ENCODE measurements around the gene NRG3.
"Not testable (repeated sequence)": the region's sequence is repeated elsewhere in the genome, so short reads cannot be mapped to it uniquely, and the experiment has no call there.

The NRG3 gene

GRCh38 chr10:82953331-82953730, 1078.3 kb downstream of the NRG3 start:
- peak; percentile 95 for ATAC-seq
- TF ChIP-seq ISL1 (CRISPR knock-in tag; IDR thresholded peaks at IDR 0.05) (0 out of 2 replicates have a peak, but pooled peaks have one; percentile 33), ZNF8 (CRISPR knock-in tag; IDR thresholded peaks at IDR 0.05) (no peak)

GRCh38 chr10:82953909-82954308, 1078.9 kb downstream of the NRG3 start:
- peak; percentile 47 for ATAC-seq
- no peak for TF ChIP-seq CSDC2 (CRISPR knock-in tag; IDR thresholded peaks at IDR 0.05)
- TF ChIP-seq OSR1 (CRISPR knock-in tag; IDR thresholded peaks at IDR 0.05), result no peak
- no peak for TF ChIP-seq PATZ1 (CRISPR knock-in tag; IDR thresholded peaks at IDR 0.05; ENCODE audit: borderline replicate concordance)
- TF ChIP-seq ARNTL (CRISPR knock-in tag; IDR thresholded peaks at IDR 0.05; ENCODE audit: borderline replicate concordance, low read depth), result no peak
- no peak for TF ChIP-seq GLIS3 (CRISPR knock-in tag; IDR thresholded peaks at IDR 0.05)
- TF ChIP-seq ESRRG (CRISPR knock-in tag; IDR thresholded peaks at IDR 0.05), result no peak
- no peak for TF ChIP-seq SNAI2 (CRISPR knock-in tag; IDR thresholded peaks at IDR 0.05)
- no peak for TF ChIP-seq ZC3H10 (CRISPR knock-in tag; IDR thresholded peaks at IDR 0.05)
- TF ChIP-seq RARB (CRISPR knock-in tag; IDR thresholded peaks at IDR 0.05), result no peak
- TF ChIP-seq, protein P1, sequence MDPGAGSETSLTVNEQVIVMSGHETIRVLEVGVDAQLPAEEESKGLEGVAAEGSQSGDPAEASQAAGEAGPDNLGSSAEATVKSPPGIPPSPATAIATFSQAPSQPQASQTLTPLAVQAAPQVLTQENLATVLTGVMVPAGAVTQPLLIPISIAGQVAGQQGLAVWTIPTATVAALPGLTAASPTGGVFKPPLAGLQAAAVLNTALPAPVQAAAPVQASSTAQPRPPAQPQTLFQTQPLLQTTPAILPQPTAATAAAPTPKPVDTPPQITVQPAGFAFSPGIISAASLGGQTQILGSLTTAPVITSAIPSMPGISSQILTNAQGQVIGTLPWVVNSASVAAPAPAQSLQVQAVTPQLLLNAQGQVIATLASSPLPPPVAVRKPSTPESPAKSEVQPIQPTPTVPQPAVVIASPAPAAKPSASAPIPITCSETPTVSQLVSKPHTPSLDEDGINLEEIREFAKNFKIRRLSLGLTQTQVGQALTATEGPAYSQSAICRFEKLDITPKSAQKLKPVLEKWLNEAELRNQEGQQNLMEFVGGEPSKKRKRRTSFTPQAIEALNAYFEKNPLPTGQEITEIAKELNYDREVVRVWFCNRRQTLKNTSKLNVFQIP (CRISPR knock-in tag; IDR thresholded peaks at IDR 0.05; ENCODE audit: borderline replicate concordance, low read depth), result no peak
- no peak for TF ChIP-seq BACH2 (CRISPR knock-in tag; IDR thresholded peaks at IDR 0.05; ENCODE audit: borderline replicate concordance)
- no peak for TF ChIP-seq ZFP3 (CRISPR knock-in tag; IDR thresholded peaks at IDR 0.05)
- TF ChIP-seq ZFP30 (CRISPR knock-in tag; IDR thresholded peaks at IDR 0.05), result no peak
- no peak for TF ChIP-seq CSRNP3 (CRISPR knock-in tag; IDR thresholded peaks at IDR 0.05)

DNA sequence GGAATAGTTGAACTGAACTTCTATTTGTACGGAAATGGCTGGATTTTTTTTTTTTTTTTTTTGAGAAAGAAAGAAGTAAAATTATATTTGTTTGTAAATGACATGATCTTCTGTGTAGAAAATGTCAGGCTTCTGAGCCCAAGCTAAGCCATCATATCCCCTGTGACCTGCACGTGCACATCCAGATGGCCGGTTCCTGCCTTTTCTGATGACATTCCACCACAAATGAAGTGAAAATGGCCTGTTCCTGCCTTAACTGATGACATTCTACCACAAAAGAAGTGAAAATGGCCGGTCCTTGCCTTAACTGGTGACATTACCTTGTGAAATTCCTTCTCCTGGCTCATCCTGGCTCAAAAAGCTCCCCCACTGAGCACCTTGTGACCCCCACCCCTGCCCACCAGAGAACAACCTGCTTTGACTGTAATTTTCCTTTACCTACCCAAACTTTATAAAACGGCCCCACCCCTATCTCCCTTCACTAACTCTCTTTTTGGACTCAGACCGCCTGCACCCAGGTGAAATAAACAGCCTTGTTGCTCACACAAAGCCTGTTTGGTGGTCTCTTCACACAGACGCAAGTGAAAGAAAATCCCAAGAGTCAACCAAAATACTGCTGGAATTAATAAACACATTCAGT, 1085.5 kb downstream of the NRG3 start:
- ATAC-seq, result not testable (repeated sequence)

DNA sequence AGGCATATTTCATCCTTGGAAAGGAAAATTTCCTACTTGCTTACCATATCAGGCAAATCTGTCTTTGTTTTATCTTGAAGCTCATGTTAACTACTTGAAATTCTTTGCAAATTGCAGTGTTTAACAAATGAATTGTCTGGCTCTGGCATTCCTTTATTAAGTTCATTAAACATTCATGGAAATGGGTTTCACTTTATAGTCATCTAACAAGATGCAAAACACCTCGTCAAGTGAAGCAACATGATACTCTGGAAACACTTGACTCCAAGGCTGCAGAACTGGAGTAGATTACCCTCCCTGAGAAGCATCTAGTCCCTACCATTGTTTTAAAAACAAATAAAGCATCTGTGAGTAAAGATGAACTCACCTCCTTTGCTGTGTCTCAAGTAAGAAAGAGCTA, 1086.9 kb downstream of the NRG3 start:
- ATAC-seq, result no peak
- TF ChIP-seq GLIS3 (CRISPR knock-in tag; IDR thresholded peaks at IDR 0.05), result no peak
- TF ChIP-seq, protein P1 (CRISPR knock-in tag; IDR thresholded peaks at IDR 0.05; ENCODE audit: borderline replicate concordance, low read depth), result no peak
- TF ChIP-seq TCF4 (CRISPR knock-in tag; IDR thresholded peaks at IDR 0.05; ENCODE audit: borderline replicate concordance), result no peak
- TF ChIP-seq BACH2 (CRISPR knock-in tag; IDR thresholded peaks at IDR 0.05; ENCODE audit: borderline replicate concordance), result no peak
- no peak for TF ChIP-seq TOX (CRISPR knock-in tag; IDR thresholded peaks at IDR 0.05; ENCODE audit: borderline replicate concordance)
- no peak for TF ChIP-seq RARB (CRISPR knock-in tag; IDR thresholded peaks at IDR 0.05)
- TF ChIP-seq, protein P2, sequence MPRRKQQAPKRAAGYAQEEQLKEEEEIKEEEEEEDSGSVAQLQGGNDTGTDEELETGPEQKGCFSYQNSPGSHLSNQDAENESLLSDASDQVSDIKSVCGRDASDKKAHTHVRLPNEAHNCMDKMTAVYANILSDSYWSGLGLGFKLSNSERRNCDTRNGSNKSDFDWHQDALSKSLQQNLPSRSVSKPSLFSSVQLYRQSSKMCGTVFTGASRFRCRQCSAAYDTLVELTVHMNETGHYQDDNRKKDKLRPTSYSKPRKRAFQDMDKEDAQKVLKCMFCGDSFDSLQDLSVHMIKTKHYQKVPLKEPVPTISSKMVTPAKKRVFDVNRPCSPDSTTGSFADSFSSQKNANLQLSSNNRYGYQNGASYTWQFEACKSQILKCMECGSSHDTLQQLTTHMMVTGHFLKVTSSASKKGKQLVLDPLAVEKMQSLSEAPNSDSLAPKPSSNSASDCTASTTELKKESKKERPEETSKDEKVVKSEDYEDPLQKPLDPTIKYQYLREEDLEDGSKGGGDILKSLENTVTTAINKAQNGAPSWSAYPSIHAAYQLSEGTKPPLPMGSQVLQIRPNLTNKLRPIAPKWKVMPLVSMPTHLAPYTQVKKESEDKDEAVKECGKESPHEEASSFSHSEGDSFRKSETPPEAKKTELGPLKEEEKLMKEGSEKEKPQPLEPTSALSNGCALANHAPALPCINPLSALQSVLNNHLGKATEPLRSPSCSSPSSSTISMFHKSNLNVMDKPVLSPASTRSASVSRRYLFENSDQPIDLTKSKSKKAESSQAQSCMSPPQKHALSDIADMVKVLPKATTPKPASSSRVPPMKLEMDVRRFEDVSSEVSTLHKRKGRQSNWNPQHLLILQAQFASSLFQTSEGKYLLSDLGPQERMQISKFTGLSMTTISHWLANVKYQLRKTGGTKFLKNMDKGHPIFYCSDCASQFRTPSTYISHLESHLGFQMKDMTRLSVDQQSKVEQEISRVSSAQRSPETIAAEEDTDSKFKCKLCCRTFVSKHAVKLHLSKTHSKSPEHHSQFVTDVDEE (CRISPR knock-in tag; IDR thresholded peaks at IDR 0.05), result no peak
- no peak for TF ChIP-seq ESRRG (CRISPR knock-in tag; IDR thresholded peaks at IDR 0.05)
- no peak for TF ChIP-seq ZNF565 (CRISPR knock-in tag; conservative IDR thresholded peaks at IDR 0.05; ENCODE audit: low read depth)
- TF ChIP-seq OSR1 (CRISPR knock-in tag; IDR thresholded peaks at IDR 0.05), result no peak
- no peak for TF ChIP-seq PPARA (CRISPR knock-in tag; IDR thresholded peaks at IDR 0.05; ENCODE audit: borderline replicate concordance)
- no peak for TF ChIP-seq SNAI2 (CRISPR knock-in tag; IDR thresholded peaks at IDR 0.05)
- TF ChIP-seq ZC3H10 (CRISPR knock-in tag; IDR thresholded peaks at IDR 0.05), result no peak
- no peak for TF ChIP-seq ARNTL (CRISPR knock-in tag; IDR thresholded peaks at IDR 0.05; ENCODE audit: borderline replicate concordance, low read depth)
- TF ChIP-seq ZFP3 (CRISPR knock-in tag; IDR thresholded peaks at IDR 0.05), result no peak
- no peak for TF ChIP-seq ZNF70 (CRISPR knock-in tag; IDR thresholded peaks at IDR 0.05)
- TF ChIP-seq ZNF8 (CRISPR knock-in tag; IDR thresholded peaks at IDR 0.05), result no peak
